Liver (tissue), 9 donors: ENCODE measurements around the gene LRRC32. TPM values are rescaled to one million over a fixed set of nuclear protein-coding genes. Genes with fewer than 3 reads are reported as not detected.

Source experiments
- DNase-seq: peaks from one replicate; pipeline ENCODE4 v3.0.0-alpha.2; 2017; ENCODE audit warnings: low spot score
- H3K27ac ChIP-seq, 2 donors: one replicate each; pipeline ENCODE4 v1.7.0; 2013; ENCODE audit warnings: inconsistent platforms in 2 of 2, low read length in 2 of 2, control low read depth in 1 of 2, low read depth in 1 of 2, mild to moderate bottlenecking in 1 of 2
- H3K27me3 ChIP-seq, 4 donors: one replicate each; pipeline versions ENCODE4 v1.6.1 to v1.7.0; 2013; ENCODE audit warnings: low read length in 3 of 4, inconsistent platforms in 1 of 4, mild to moderate bottlenecking in 1 of 4, moderate library complexity in 1 of 4; ENCODE audit not compliant: control insufficient read depth in 4 of 4, insufficient read depth in 4 of 4
- H3K36me3 ChIP-seq, 4 donors: one replicate each; pipeline versions ENCODE4 v1.6.1 to v1.7.0; 2013; ENCODE audit warnings: low read length in 3 of 4, mild to moderate bottlenecking in 3 of 4, low read depth in 1 of 4, moderate library complexity in 1 of 4; ENCODE audit not compliant: control insufficient read depth in 4 of 4, insufficient read depth in 3 of 4
- H3K4me1 ChIP-seq, 4 donors: one replicate each; pipeline versions ENCODE4 v1.6.1 to v1.7.0; 2013; ENCODE audit warnings: low read length in 3 of 4, mild to moderate bottlenecking in 3 of 4, moderate library complexity in 1 of 4; ENCODE audit not compliant: control insufficient read depth in 4 of 4, insufficient read depth in 4 of 4
- H3K4me3 ChIP-seq, 3 donors: one replicate each; pipeline versions ENCODE4 v1.6.1 to v1.7.0; 2013; ENCODE audit warnings: low read length in 3 of 3, control low read depth in 1 of 3, low read depth in 1 of 3, mild to moderate bottlenecking in 1 of 3
- H3K9ac ChIP-seq, 2 donors: one replicate each; pipeline ENCODE4 v1.7.0; 2013; ENCODE audit warnings: low read length in 2 of 2, mild to moderate bottlenecking in 2 of 2, moderate library complexity in 2 of 2, control low read depth in 1 of 2, low read depth in 1 of 2
- H3K9me3 ChIP-seq, 4 donors: one replicate each; pipeline versions ENCODE4 v1.6.1 to v1.7.0; 2013; ENCODE audit warnings: low read length in 3 of 4; ENCODE audit not compliant: control insufficient read depth in 4 of 4
- ATF3 ChIP-seq: IDR thresholded peaks from 2 replicates; pipeline ENCODE4 v1.6.1; 2016; ENCODE audit warnings: antibody characterized with exemption
- CTCF ChIP-seq: fragments of 150-350 bp; IDR thresholded peaks from 2 replicates; pipeline ENCODE4 v1.5.1; 2017; ENCODE audit warnings: improper control_type of control experiment, low read depth, low read length; ENCODE audit not compliant: missing input control
- EGR1 ChIP-seq, 2 donors: IDR thresholded peaks; 2 replicates each; pipeline ENCODE4 v1.6.1; 2016 to 2018; ENCODE audit warnings: antibody characterized with exemption in 2 of 2, low read depth in 2 of 2
- FOXA1 ChIP-seq: IDR thresholded peaks from 2 replicates; pipeline ENCODE4 v1.6.1; 2016; ENCODE audit warnings: antibody characterized with exemption
- FOXA2 ChIP-seq: IDR thresholded peaks from 2 replicates; pipeline ENCODE4 v1.6.1; 2016; ENCODE audit warnings: antibody characterized with exemption
- GABPA ChIP-seq, 2 donors: IDR thresholded peaks in 1 of 2; conservative IDR thresholded peaks in 1 of 2; 2 replicates each; pipeline ENCODE4 v1.6.1; 2016; ENCODE audit warnings: antibody characterized with exemption in 2 of 2, mild to moderate bottlenecking in 1 of 2, moderate library complexity in 1 of 2
- HNF4G ChIP-seq: IDR thresholded peaks from 2 replicates; pipeline ENCODE4 v1.6.1; 2016; ENCODE audit warnings: antibody characterized with exemption
- JUND ChIP-seq, 2 donors: IDR thresholded peaks; 2 replicates each; pipeline ENCODE4 v1.6.1; 2016; ENCODE audit warnings: antibody characterized with exemption in 2 of 2
- MAX ChIP-seq: IDR thresholded peaks from 2 replicates; pipeline ENCODE4 v1.6.1; 2016; ENCODE audit warnings: antibody characterized with exemption
- NR2F2 ChIP-seq: IDR thresholded peaks from 2 replicates; pipeline ENCODE4 v1.6.1; 2016; ENCODE audit warnings: antibody characterized with exemption
- RAD21 ChIP-seq, 2 donors: IDR thresholded peaks; 2 replicates each; pipeline ENCODE4 v1.6.1; 2016; ENCODE audit warnings: antibody characterized with exemption in 2 of 2, mild to moderate bottlenecking in 2 of 2
- RXRA ChIP-seq, 2 donors: IDR thresholded peaks; 2 replicates each; pipeline ENCODE4 v1.6.1; 2017 to 2018; ENCODE audit warnings: antibody characterized with exemption in 2 of 2, mild to moderate bottlenecking in 1 of 2
- SP1 ChIP-seq: IDR thresholded peaks from 2 replicates; pipeline ENCODE4 v1.6.1; 2018; ENCODE audit warnings: antibody characterized with exemption, mild to moderate bottlenecking
- TAF1 ChIP-seq: conservative IDR thresholded peaks from 2 replicates; pipeline ENCODE4 v1.6.1; 2016; ENCODE audit warnings: antibody characterized with exemption, mild to moderate bottlenecking
- YY1 ChIP-seq: IDR thresholded peaks from 2 replicates; pipeline ENCODE4 v1.6.1; 2016; ENCODE audit warnings: antibody characterized with exemption, mild to moderate bottlenecking
- WGBS: extraction: QIAGEN DNeasy Blood & Tissue Kit; methylation state at CpG from one replicate; pipeline ENCODE4 v1.1.7; 2013; 5-methylcytosine and 5-hydroxymethylcytosine counted together
- polyA plus RNA-seq, 2 donors: library from polyadenylated mRNA; stranded (reverse) in 1 of 2; unstranded in 1 of 2; fragments of 200-250 nt in 1 of 2; fragments of >200 nt in 1 of 2; fragmentation: Nextera tagmentation in 1 of 2; extraction: Ambion mirVana in 1 of 2; gene quantifications; one replicate each; pipeline versions ENCODE4 v1.2.1 to v1.2.3, GENCODE V29; 2013 to 2015
- total RNA-seq, 2 donors: library from RNA; depleted of rRNA; stranded (reverse); fragments of >200 nt; gene quantifications; one replicate each; pipeline ENCODE4 v1.2.3, GENCODE V29; 2014
- donor health status: healthy.
- donor health status: healthy.
- donor health status: healthy.
- donor health status: healthy.
- donor health status: healthy.

Gene LRRC32
- total and polyA plus RNA-seq, 4 donors: 5.4 to 15.4 (median 9.3) TPM

- peak overlapping the region in 2 of 3 donors; percentile 3 to 45 for H3K4me3 ChIP-seq
- 74% methylated on average over 3 of the region's 3 CpGs for WGBS
- DNase-seq: no peak
- H3K9me3 ChIP-seq: no peaks in the 10 kb centered on the region
- H3K27me3 ChIP-seq: peaks cover 0 to 4% (median 1%) of the 10 kb centered on the region in 4 donors
- peaks cover 0 to 8% (median 6%) of the 10 kb centered on the region in 4 donors for H3K4me1 ChIP-seq
- H3K36me3 ChIP-seq: no peaks in the 10 kb centered on the region
- no peak overlapping the region for H3K9ac ChIP-seq
- TF ChIP-seq EGR1 (IDR thresholded peaks at IDR 0.05; ENCODE audit: low read depth in 2 of 2): no peak
- no peak for TF ChIP-seq ATF3
- no peak for TF ChIP-seq RAD21 (IDR thresholded peaks at IDR 0.05)
- no peak for TF ChIP-seq MAX
- TF ChIP-seq CTCF: no peak
- no peak for TF ChIP-seq TAF1
- TF ChIP-seq NR2F2: peak; percentile 19
- TF ChIP-seq HNF4G: no peak
- TF ChIP-seq FOXA1: no peak
- H3K27ac ChIP-seq: peak overlapping the region; percentile 68 to 80
Measured at GRCh38 chr11:76668362-76669155, 2.0 kb downstream of the LRRC32 start.

- Histone ChIP-seq H3K4me1 (peaks cover 0 to 7% (median 3%) of the 10 kb centered on the region in 4 donors), H3K36me3 (no peaks in the 10 kb centered on the region), H3K9me3 (no peaks in the 10 kb centered on the region), H3K27me3 (peaks cover 0 to 4% (median 1%) of the 10 kb centered on the region in 4 donors), H3K27ac (peak overlapping the region; percentile 68 to 80), H3K4me3 (peak overlapping the region in 2 of 3 donors; percentile 5 to 13), H3K9ac (no peak overlapping the region)
- no peak for DNase-seq
- 66% methylated on average over 7 of the region's 7 CpGs for WGBS
- no peak for TF ChIP-seq MAX
- no peak for TF ChIP-seq JUND (IDR thresholded peaks at IDR 0.05)
- TF ChIP-seq SP1: no peak
- TF ChIP-seq FOXA1: no peak
- TF ChIP-seq GABPA (IDR thresholded peaks at IDR 0.05 in 1 of 2, conservative IDR thresholded peaks at IDR 0.05 in 1 of 2): no peak
- no peak for TF ChIP-seq NR2F2
- TF ChIP-seq HNF4G: no peak
- no peak for TF ChIP-seq YY1
- TF ChIP-seq RAD21 (IDR thresholded peaks at IDR 0.05): no peak
- TF ChIP-seq FOXA2: no peak
- TF ChIP-seq CTCF: no peak
- no peak for TF ChIP-seq TAF1
- no peak for TF ChIP-seq EGR1 (IDR thresholded peaks at IDR 0.05; ENCODE audit: low read depth in 2 of 2)
- no peak for TF ChIP-seq RXRA (IDR thresholded peaks at IDR 0.05)
Measured at GRCh38 chr11:76667856-76668255, 2.7 kb downstream of the LRRC32 start.
